Kidney epithelial cell (primary cell): ENCODE results near the gene DEF6. TPM values are rescaled to one million over a fixed set of nuclear protein-coding genes. Genes with fewer than 3 reads are reported as not detected.
A peak's percentile ranks its signal among the peaks of the same experiment; 100 is the strongest.

Experiments used
- DNase-seq: peaks from one replicate; pipeline ENCODE4 v3.0.0-alpha.2; 2010; ENCODE audit warnings: low read depth
- H3K27me3 ChIP-seq: 2 replicates; pipeline ENCODE4 v1.6.0; 2011; ENCODE audit warnings: low read length; ENCODE audit not compliant: control insufficient read depth, insufficient read depth
- H3K36me3 ChIP-seq: 2 replicates; pipeline ENCODE4 v1.5.1; 2011; ENCODE audit warnings: low read length; ENCODE audit not compliant: control insufficient read depth, insufficient read depth
- H3K4me3 ChIP-seq: 2 replicates; pipeline ENCODE4 v1.5.1; 2011; ENCODE audit warnings: low read depth, mild to moderate bottlenecking, control low read depth, low read length
- CTCF ChIP-seq: IDR thresholded peaks from 2 replicates; pipeline ENCODE4 v1.5.1; 2011; ENCODE audit warnings: mild to moderate bottlenecking, moderate library complexity, low read length, control low read depth, inconsistent platforms; ENCODE audit not compliant: insufficient read depth, poor library complexity, severe bottlenecking
- total RNA-seq: library from RNA; depleted of rRNA; stranded (reverse); fragments of >200 nt; gene quantifications from 2 replicates; pipeline ENCODE4 v1.2.3, GENCODE V29; 2015

The DEF6 gene, protein sequence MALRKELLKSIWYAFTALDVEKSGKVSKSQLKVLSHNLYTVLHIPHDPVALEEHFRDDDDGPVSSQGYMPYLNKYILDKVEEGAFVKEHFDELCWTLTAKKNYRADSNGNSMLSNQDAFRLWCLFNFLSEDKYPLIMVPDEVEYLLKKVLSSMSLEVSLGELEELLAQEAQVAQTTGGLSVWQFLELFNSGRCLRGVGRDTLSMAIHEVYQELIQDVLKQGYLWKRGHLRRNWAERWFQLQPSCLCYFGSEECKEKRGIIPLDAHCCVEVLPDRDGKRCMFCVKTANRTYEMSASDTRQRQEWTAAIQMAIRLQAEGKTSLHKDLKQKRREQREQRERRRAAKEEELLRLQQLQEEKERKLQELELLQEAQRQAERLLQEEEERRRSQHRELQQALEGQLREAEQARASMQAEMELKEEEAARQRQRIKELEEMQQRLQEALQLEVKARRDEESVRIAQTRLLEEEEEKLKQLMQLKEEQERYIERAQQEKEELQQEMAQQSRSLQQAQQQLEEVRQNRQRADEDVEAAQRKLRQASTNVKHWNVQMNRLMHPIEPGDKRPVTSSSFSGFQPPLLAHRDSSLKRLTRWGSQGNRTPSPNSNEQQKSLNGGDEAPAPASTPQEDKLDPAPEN
- 3.2 and 3.6 TPM in 2 replicates for total RNA-seq

GRCh38 chr6:35297601-35298481, at the start of gene DEF6:
TSS of gene DEF6 (plus strand) at chr6:35297818. CDS start at chr6:35297857, 39 bp downstream.
- H3K27me3 ChIP-seq, result no peaks in the 10 kb centered on the region
- H3K4me3 ChIP-seq, result peak within 1 kb of the TSS; percentile 13
- peak; percentile 50 for DNase-seq
- peak; percentile 83 for TF ChIP-seq CTCF
- peaks cover 4% of the 10 kb centered on the region for H3K36me3 ChIP-seq

DNA sequence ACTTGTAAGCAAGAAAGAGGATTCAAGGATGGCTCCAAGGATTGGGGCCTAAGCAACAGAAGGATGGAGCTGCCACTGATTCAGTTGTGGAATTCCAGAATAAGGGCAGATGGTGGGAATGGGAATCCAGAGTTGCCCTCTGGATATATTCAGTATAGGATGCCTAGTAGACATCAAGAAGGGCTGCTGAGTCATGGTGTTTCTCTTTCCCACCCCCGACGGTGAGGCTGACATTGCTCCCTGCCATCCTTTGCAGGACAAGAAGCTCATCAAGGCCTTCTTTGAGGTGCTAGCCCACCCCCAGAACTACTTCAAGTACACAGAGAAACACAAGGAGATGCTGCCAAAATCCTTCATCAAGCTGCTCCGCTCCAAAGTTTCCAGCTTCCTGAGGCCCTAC, 49.3 kb upstream of the DEF6 start:
- TF ChIP-seq CTCF, result no peak
- no peaks in the 10 kb centered on the region for H3K27me3 ChIP-seq
- DNase-seq, result no peak
- no peaks in the 10 kb centered on the region for H3K36me3 ChIP-seq
- H3K4me3 ChIP-seq, result no peak overlapping the region

- no peak for DNase-seq
- H3K27me3 ChIP-seq, result no peaks in the 10 kb centered on the region
- H3K36me3 ChIP-seq, result no peaks in the 10 kb centered on the region
- no peak for TF ChIP-seq CTCF
- H3K4me3 ChIP-seq, result no peak overlapping the region
Measured at GRCh38 chr6:35248965-35249364, 48.7 kb upstream of the DEF6 start.

- Histone ChIP-seq H3K27me3 (no peaks in the 10 kb centered on the region), H3K36me3 (no peaks in the 10 kb centered on the region), H3K4me3 (no peak overlapping the region)
- DNase-seq, result no peak
- no peak for TF ChIP-seq CTCF
Measured at GRCh38 chr6:35251949-35252348, 45.7 kb upstream of the DEF6 start.

GRCh38 chr6:35253249-35253648, 44.4 kb upstream of the DEF6 start:
- Histone ChIP-seq H3K36me3 (no peaks in the 10 kb centered on the region), H3K4me3 (no peak overlapping the region), H3K27me3 (no peaks in the 10 kb centered on the region)
- no peak for DNase-seq
- TF ChIP-seq CTCF, result no peak
